Trophoblast cell (in vitro differentiated cells and primary cell): ENCODE results near the gene PLBD2.

ENCODE experiments used
- DNase-seq, 2 donors: peaks; one replicate each; pipeline ENCODE4 v3.0.0-alpha.2; 2016
- H2AFZ ChIP-seq: 2 replicates; pipeline ENCODE4 v1.6.1; 2013; ENCODE audit warnings: low read length, moderate library complexity, mild to moderate bottlenecking; ENCODE audit not compliant: insufficient read depth, poor library complexity
- H2AK5ac ChIP-seq: 2 replicates; pipeline ENCODE4 v1.6.1; 2013; ENCODE audit warnings: mild to moderate bottlenecking, low read length
- H2BK120ac ChIP-seq: 2 replicates; pipeline ENCODE4 v1.6.1; 2013; ENCODE audit warnings: low read length, mild to moderate bottlenecking, moderate library complexity; ENCODE audit not compliant: insufficient read depth, poor library complexity
- H2BK12ac ChIP-seq: 2 replicates; pipeline ENCODE4 v1.6.1; 2013; ENCODE audit warnings: mild to moderate bottlenecking, low read length, moderate library complexity
- H2BK5ac ChIP-seq: 2 replicates; pipeline ENCODE4 v1.6.1; 2013; ENCODE audit warnings: low read length, low read depth, moderate library complexity, mild to moderate bottlenecking; ENCODE audit not compliant: poor library complexity
- H3K14ac ChIP-seq: 2 replicates; pipeline ENCODE4 v1.6.1; 2013; ENCODE audit warnings: mild to moderate bottlenecking, low read length
- H3K18ac ChIP-seq: 2 replicates; pipeline ENCODE4 v1.6.1; 2013; ENCODE audit warnings: mild to moderate bottlenecking, low read length
- H3K23ac ChIP-seq: 2 replicates; pipeline ENCODE4 v1.6.1; 2013; ENCODE audit warnings: low read length
- H3K27ac ChIP-seq: 2 replicates; pipeline ENCODE4 v1.5.1; 2013; ENCODE audit warnings: low read depth, mild to moderate bottlenecking, inconsistent platforms, low read length, moderate library complexity
- H3K27me3 ChIP-seq: 2 replicates; pipeline ENCODE4 v1.6.1; 2013; ENCODE audit warnings: inconsistent platforms, mild to moderate bottlenecking, low read length, moderate library complexity; ENCODE audit not compliant: insufficient read depth
- H3K36me3 ChIP-seq, 2 experiments: 1 replicate in 1 of 2; 2 replicates in 1 of 2; pipeline ENCODE4 v1.6.1; 2013; ENCODE audit warnings: low read length in 2 of 2, mild to moderate bottlenecking in 2 of 2, moderate library complexity in 1 of 2; ENCODE audit not compliant: insufficient read depth in 2 of 2, control insufficient read depth in 1 of 2
- H3K4ac ChIP-seq: 2 replicates; pipeline ENCODE4 v1.6.1; 2013; ENCODE audit warnings: low read depth, mild to moderate bottlenecking, low read length, moderate library complexity
- H3K4me1 ChIP-seq, 2 experiments: 1 replicate in 1 of 2; 2 replicates in 1 of 2; pipeline ENCODE4 v1.6.1; 2013; ENCODE audit warnings: low read length in 2 of 2, mild to moderate bottlenecking in 2 of 2, moderate library complexity in 1 of 2; ENCODE audit not compliant: insufficient read depth in 2 of 2, control insufficient read depth in 1 of 2
- H3K4me2 ChIP-seq: 2 replicates; pipeline ENCODE4 v1.6.1; 2013; ENCODE audit warnings: inconsistent platforms, mild to moderate bottlenecking, low read length, moderate library complexity
- H3K4me3 ChIP-seq: 2 replicates; pipeline ENCODE4 v1.5.1; 2013; ENCODE audit warnings: mild to moderate bottlenecking, low read depth, low read length, inconsistent platforms
- H3K79me1 ChIP-seq: one replicate; pipeline ENCODE4 v1.6.1; 2013; ENCODE audit warnings: low read length
- H3K79me2 ChIP-seq: 2 replicates; pipeline ENCODE4 v1.6.1; 2013; ENCODE audit warnings: low read length, mild to moderate bottlenecking; ENCODE audit not compliant: control insufficient read depth, insufficient read depth, poor library complexity
- H3K9ac ChIP-seq: 2 replicates; pipeline ENCODE4 v1.6.1; 2013; ENCODE audit warnings: mild to moderate bottlenecking, low read length
- H3K9me3 ChIP-seq: 2 replicates; pipeline ENCODE4 v1.6.1; 2013; ENCODE audit warnings: low read depth, mild to moderate bottlenecking, control low read depth, inconsistent platforms, low read length; ENCODE audit not compliant: insufficient read depth
- H4K12ac ChIP-seq: 2 replicates; pipeline ENCODE4 v1.6.1; 2013; ENCODE audit warnings: low read depth, mild to moderate bottlenecking, low read length, moderate library complexity
- H4K8ac ChIP-seq: 2 replicates; pipeline ENCODE4 v1.6.1; 2013; ENCODE audit warnings: low read depth, mild to moderate bottlenecking, low read length, moderate library complexity
- H4K91ac ChIP-seq: one replicate; pipeline ENCODE4 v1.6.1; 2013; ENCODE audit warnings: low read depth, mild to moderate bottlenecking, low read length, moderate library complexity
- WGBS: extraction: QIAGEN DNeasy Blood & Tissue Kit; methylation state at CpG from one replicate; pipeline ENCODE4 v1.1.7; 2013; ENCODE audit warnings: missing lambda C conversion rate; ENCODE audit not compliant: insufficient read length, insufficient coverage; ENCODE audit errors: extremely low coverage; 5-methylcytosine and 5-hydroxymethylcytosine counted together

The PLBD2 gene

GRCh38 chr12:113392988-113393579, 34.7 kb downstream of the PLBD2 start:
- peaks cover 4 to 5% of the 10 kb centered on the region in 2 experiments for H3K36me3 ChIP-seq

GRCh38 chr12:113393749-113394148, 35.4 kb downstream of the PLBD2 start:
- DNase-seq = no peak
- Histone ChIP-seq H3K4me1 (no peaks in the 10 kb centered on the region), H2AK5ac (no peak overlapping the region), H4K12ac (no peak overlapping the region), H2BK12ac (no peak overlapping the region), H3K27ac (no peak overlapping the region), H3K23ac (no peak overlapping the region), H3K36me3 (peaks cover 0 to 3% of the 10 kb centered on the region in 2 experiments), H3K9ac (no peak overlapping the region), H2BK5ac (no peak overlapping the region), H2AFZ (no peak overlapping the region), H3K27me3 (no peaks in the 10 kb centered on the region), H4K91ac (no peak overlapping the region), H3K9me3 (peaks cover 3% of the 10 kb centered on the region), H3K4me3 (no peak overlapping the region), H3K4ac (no peak overlapping the region), H3K14ac (no peak overlapping the region), H3K18ac (no peak overlapping the region), H2BK120ac (no peak overlapping the region), H3K4me2 (no peak overlapping the region), H4K8ac (no peak overlapping the region), H3K79me1 (no peaks in the 10 kb centered on the region), H3K79me2 (no peaks in the 10 kb centered on the region)
- no CpG with 5 or more reads among the region's 5 CpGs for WGBS

More at GRCh38 chr12:113392988-113393579, 34.7 kb downstream of the PLBD2 start:
- Histone ChIP-seq H3K4ac (no peak overlapping the region), H3K27me3 (no peaks in the 10 kb centered on the region), H2BK12ac (no peak overlapping the region), H3K9ac (no peak overlapping the region), H3K23ac (no peak overlapping the region), H3K18ac (no peak overlapping the region), H3K14ac (no peak overlapping the region), H2BK120ac (no peak overlapping the region), H2AK5ac (no peak overlapping the region), H4K91ac (no peak overlapping the region), H3K27ac (no peak overlapping the region), H3K79me1 (no peaks in the 10 kb centered on the region), H4K12ac (no peak overlapping the region), H3K4me1 (no peaks in the 10 kb centered on the region), H3K4me3 (no peak overlapping the region), H3K4me2 (no peak overlapping the region), H3K79me2 (no peaks in the 10 kb centered on the region), H2AFZ (no peak overlapping the region), H3K9me3 (peaks cover 3% of the 10 kb centered on the region), H2BK5ac (no peak overlapping the region), H4K8ac (no peak overlapping the region)
- WGBS = no CpG with 5 or more reads among the region's 17 CpGs
- peak; percentile 39 to 45 for DNase-seq

- Histone ChIP-seq H3K23ac (no peak overlapping the region), H2BK12ac (no peak overlapping the region), H3K4ac (no peak overlapping the region), H3K27ac (no peak overlapping the region), H3K36me3 (no peaks in the 10 kb centered on the region), H4K8ac (no peak overlapping the region), H2BK120ac (no peak overlapping the region), H3K4me2 (no peak overlapping the region), H3K4me1 (no peaks in the 10 kb centered on the region), H3K4me3 (no peak overlapping the region), H4K91ac (no peak overlapping the region), H4K12ac (no peak overlapping the region), H3K27me3 (no peaks in the 10 kb centered on the region), H3K14ac (no peak overlapping the region), H2AK5ac (no peak overlapping the region), H3K9me3 (peaks cover 3% of the 10 kb centered on the region), H3K18ac (no peak overlapping the region), H2BK5ac (no peak overlapping the region), H3K9ac (no peak overlapping the region), H3K79me1 (no peaks in the 10 kb centered on the region), H2AFZ (no peak overlapping the region), H3K79me2 (no peaks in the 10 kb centered on the region)
- DNase-seq = no peak
- WGBS = no CpG with 5 or more reads among the region's 5 CpGs
Observed at GRCh38 chr12:113395119-113395518, 36.7 kb downstream of the PLBD2 start.

- no peak overlapping the region for H2AK5ac ChIP-seq
- no peak overlapping the region for H3K4me3 ChIP-seq
- no peaks in the 10 kb centered on the region for H3K79me1 ChIP-seq
- H2BK12ac ChIP-seq = no peak overlapping the region
- no peak overlapping the region for H3K27ac ChIP-seq
- H3K4ac ChIP-seq = no peak overlapping the region
- no peak overlapping the region for H3K23ac ChIP-seq
- no peak overlapping the region for H4K91ac ChIP-seq
- H3K27me3 ChIP-seq = no peaks in the 10 kb centered on the region
- H3K36me3 ChIP-seq = no peaks in the 10 kb centered on the region
- DNase-seq = no peak
- H4K12ac ChIP-seq = no peak overlapping the region
- H3K14ac ChIP-seq = no peak overlapping the region
- H3K9ac ChIP-seq = no peak overlapping the region
- H3K79me2 ChIP-seq = no peaks in the 10 kb centered on the region
- no peaks in the 10 kb centered on the region for H3K4me1 ChIP-seq
- no peak overlapping the region for H2AFZ ChIP-seq
- H3K9me3 ChIP-seq = peaks cover 3% of the 10 kb centered on the region
- no peak overlapping the region for H3K4me2 ChIP-seq
- no peak overlapping the region for H3K18ac ChIP-seq
- no peak overlapping the region for H4K8ac ChIP-seq
- H2BK120ac ChIP-seq = no peak overlapping the region
- no peak overlapping the region for H2BK5ac ChIP-seq
Observed at GRCh38 chr12:113396200-113396599, 37.8 kb downstream of the PLBD2 start.
